Body of pancreas (tissue), 4 donors: ENCODE results near the gene KCTD21. TPM values are rescaled to one million over a fixed set of nuclear protein-coding genes. Genes with fewer than 3 reads are reported as not detected.
A peak's percentile ranks its signal among the peaks of the same experiment; 100 is the strongest.

Source experiments
- ATAC-seq: fragments of 150-250 bp; one replicate; pipeline ENCODE4 v1.9.1; 2016
- DNase-seq, 4 donors: peaks; one replicate each; pipeline ENCODE4 v3.0.0-alpha.2; 2019
- H3K27ac ChIP-seq, 4 donors: fragments of 200-600 bp; sonication (generic); 1 replicate in 3 of 4; 2 replicates in 1 of 4; pipeline versions ENCODE4 v1.5.1 to v1.6.1; 2016 to 2019; ENCODE audit warnings: mild to moderate bottlenecking in 1 of 4, mixed read lengths in 1 of 4, moderate library complexity in 1 of 4
- H3K27me3 ChIP-seq, 2 donors: fragments of 200-600 bp; sonication (generic); one replicate each; pipeline ENCODE4 v1.6.0; 2016; ENCODE audit warnings: mild to moderate bottlenecking in 1 of 2
- H3K36me3 ChIP-seq, 2 donors: fragments of 200-600 bp; sonication (generic); replicated peaks in 1 of 2; 2 replicates each; pipeline ENCODE4 v1.5.1; 2016; ENCODE audit warnings: low read depth in 2 of 2; ENCODE audit not compliant: insufficient read depth in 1 of 2
- H3K4me1 ChIP-seq: fragments of 200-600 bp; sonication (generic); one replicate; pipeline ENCODE4 v1.6.0; 2016
- H3K4me3 ChIP-seq, 2 donors: fragments of 200-600 bp; sonication (generic); 1 replicate in 1 of 2; 2 replicates in 1 of 2; pipeline ENCODE4 v1.5.1; 2016 to 2019
- H3K9me3 ChIP-seq, 3 donors: fragments of 200-600 bp; sonication (generic); 1 replicate in 2 of 3; 2 replicates in 1 of 3; pipeline ENCODE4 v1.5.1; 2016
- POLR2A ChIP-seq, 3 donors: fragments of 450-650 bp; IDR thresholded peaks; one replicate each; pipeline ENCODE4 v1.6.1; 2016; ENCODE audit warnings: antibody characterized with exemption in 3 of 3, mild to moderate bottlenecking in 2 of 3
- WGBS, 2 donors: methylation state at CpG; one replicate each; pipeline ENCODE4 v1.1.5; 2017; 5-methylcytosine and 5-hydroxymethylcytosine counted together
- intact Hi-C: fragments of 100-400 bp; cut with DNase I; formaldehyde crosslinking; loops from one replicate; pipeline ENCODE4 v1.15.1; 2023
- total RNA-seq, 2 donors: library from RNA; depleted of rRNA; stranded (reverse); fragments of >200 nt; gene quantifications; one replicate each; pipeline ENCODE4 v1.1.0, GENCODE V29; 2016
- TF ChIP-seq, protein P1 (sequence below), 7 experiments: fragments of 450-650 bp in 4 of 7; fragments of 200-600 bp in 3 of 7; sonication (generic) in 3 of 7; IDR thresholded peaks; one replicate each; pipeline ENCODE4 v1.5.1; 2016 to 2019; ENCODE audit warnings: antibody characterized with exemption in 7 of 7

Gene KCTD21
- total RNA-seq, 2 donors from 2014 or later = 4.6 to 5.4 TPM

DNA sequence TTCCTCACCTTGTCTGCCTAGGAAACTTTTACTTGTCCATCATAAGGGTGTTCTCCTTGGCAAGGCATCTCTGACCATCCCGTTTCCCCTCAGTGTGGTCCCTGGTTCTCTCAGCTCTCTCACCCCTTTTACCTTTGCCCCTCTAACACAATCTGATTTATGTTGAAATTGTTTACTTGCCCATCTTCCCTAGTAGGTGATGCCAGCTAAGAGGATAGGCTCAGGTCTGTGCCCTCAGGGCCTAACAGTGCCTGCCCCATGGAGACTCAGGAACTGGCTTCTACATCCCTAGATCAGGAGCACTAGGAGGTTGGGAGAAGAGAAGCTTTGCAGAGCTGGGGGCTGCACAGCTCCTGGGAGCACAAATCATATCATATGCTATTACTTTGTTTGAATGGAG, 27.9 kb downstream of the KCTD21 start:
- peaks cover 9% of the 10 kb centered on the region for H3K4me1 ChIP-seq

DNA sequence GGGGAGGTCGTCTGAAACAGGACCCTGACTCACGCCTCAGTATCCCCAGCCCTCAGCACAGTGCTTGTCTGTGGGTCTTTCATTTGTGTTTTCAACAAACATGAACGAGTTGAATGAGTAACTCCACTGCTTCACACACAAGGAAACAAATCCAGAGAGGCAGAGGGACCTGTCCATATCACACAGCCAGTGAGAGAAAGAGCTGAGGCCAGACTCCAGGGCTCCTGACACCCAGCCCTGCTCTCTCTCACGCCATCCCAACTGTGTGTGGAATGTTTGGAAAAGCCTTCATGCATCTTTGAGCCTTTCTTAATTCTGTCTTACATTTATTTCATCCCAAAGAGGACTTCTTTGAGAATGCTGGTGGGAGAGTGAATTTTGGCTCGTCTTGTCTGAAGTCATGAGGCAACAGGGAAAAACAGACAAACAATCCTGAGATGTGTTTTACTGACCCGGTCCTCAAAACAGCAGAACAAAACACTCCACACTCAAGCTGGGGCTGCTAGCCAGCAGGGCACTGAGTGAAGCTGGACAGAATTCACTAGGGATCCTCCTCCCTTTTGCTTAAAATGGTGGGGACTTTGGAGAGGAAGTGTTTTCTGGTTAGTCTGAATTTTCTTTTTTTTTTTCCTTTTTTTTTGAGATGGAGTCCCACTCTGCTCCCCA, 29.3 kb downstream of the KCTD21 start:
- no peak overlapping the region for H3K27ac ChIP-seq
- H3K9me3 ChIP-seq = no peaks in the 10 kb centered on the region
- intact Hi-C loops = no loop called here
- peaks cover 9% of the 10 kb centered on the region for H3K4me1 ChIP-seq
- no peak overlapping the region for H3K4me3 ChIP-seq
- TF ChIP-seq, protein P1, sequence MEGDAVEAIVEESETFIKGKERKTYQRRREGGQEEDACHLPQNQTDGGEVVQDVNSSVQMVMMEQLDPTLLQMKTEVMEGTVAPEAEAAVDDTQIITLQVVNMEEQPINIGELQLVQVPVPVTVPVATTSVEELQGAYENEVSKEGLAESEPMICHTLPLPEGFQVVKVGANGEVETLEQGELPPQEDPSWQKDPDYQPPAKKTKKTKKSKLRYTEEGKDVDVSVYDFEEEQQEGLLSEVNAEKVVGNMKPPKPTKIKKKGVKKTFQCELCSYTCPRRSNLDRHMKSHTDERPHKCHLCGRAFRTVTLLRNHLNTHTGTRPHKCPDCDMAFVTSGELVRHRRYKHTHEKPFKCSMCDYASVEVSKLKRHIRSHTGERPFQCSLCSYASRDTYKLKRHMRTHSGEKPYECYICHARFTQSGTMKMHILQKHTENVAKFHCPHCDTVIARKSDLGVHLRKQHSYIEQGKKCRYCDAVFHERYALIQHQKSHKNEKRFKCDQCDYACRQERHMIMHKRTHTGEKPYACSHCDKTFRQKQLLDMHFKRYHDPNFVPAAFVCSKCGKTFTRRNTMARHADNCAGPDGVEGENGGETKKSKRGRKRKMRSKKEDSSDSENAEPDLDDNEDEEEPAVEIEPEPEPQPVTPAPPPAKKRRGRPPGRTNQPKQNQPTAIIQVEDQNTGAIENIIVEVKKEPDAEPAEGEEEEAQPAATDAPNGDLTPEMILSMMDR (IDR thresholded peaks at IDR 0.05) = no peak
- TF ChIP-seq POLR2A (IDR thresholded peaks at IDR 0.05) = no peak
- no peak for DNase-seq
- ATAC-seq = no peak
- H3K36me3 ChIP-seq = no peaks in the 10 kb centered on the region
- no peaks in the 10 kb centered on the region for H3K27me3 ChIP-seq
- WGBS, 2 donors = 63 to 66% methylated on average over 6 of the region's 6 CpGs

More for the DNA sequence above, 27.9 kb downstream of the KCTD21 start:
- DNase-seq = no peak
- H3K27me3 ChIP-seq = no peaks in the 10 kb centered on the region
- ATAC-seq = no peak
- TF ChIP-seq, protein P1 (IDR thresholded peaks at IDR 0.05) = no peak
- TF ChIP-seq POLR2A (IDR thresholded peaks at IDR 0.05) = no peak
- no peaks in the 10 kb centered on the region for H3K36me3 ChIP-seq
- WGBS, 2 donors = 81 to 100% methylated on average over 1 of the region's 1 CpG
- no peaks in the 10 kb centered on the region for H3K9me3 ChIP-seq
- intact Hi-C loops = no loop called here
- no peak overlapping the region for H3K27ac ChIP-seq
- H3K4me3 ChIP-seq = no peak overlapping the region

DNA sequence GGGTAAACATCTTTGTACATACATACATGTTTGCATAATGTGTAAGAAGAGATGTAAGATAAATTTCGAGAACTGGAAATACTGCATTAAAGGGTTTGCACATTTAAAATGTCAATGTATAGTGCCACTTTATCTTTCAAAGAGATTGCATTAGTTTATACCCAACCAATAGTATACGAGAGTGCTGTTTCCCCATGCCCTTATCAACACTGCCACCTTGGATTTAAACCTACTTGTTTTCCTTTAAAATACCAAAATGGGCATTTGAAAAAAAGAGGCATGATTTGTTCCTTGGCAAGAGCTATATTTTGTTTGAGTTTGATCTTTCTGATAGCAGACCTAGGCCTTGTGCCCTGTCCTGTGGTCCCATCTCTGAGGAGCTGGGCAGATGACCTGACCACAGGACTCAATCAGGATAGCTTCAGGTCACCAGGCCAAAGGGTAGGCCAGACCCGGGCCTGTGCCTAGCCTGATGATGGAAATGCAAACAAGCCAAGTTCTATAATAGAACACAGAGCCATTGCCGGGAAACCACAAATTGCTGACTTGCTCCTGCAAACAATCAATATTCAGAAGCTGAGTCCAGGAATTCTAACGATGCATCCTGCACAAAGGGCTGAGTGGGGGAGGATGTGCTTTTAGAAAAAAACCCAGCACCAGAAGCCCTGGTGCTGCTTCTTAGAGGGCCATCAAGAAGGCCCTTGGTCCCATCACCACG, 32.1 kb downstream of the KCTD21 start:
- peak overlapping the region in 2 of 4 donors; percentile 24 to 27 for H3K27ac ChIP-seq
- intact Hi-C loops = no loop called here
- 35 to 43% methylated on average over 5 to 6 of the region's 6 CpGs for WGBS, 2 donors
- no peaks in the 10 kb centered on the region for H3K36me3 ChIP-seq
- no peak for TF ChIP-seq POLR2A (IDR thresholded peaks at IDR 0.05)
- TF ChIP-seq, protein P1 (IDR thresholded peaks at IDR 0.05) = no peak
- peak in 2 of 4 donors; percentile 10 to 28 for DNase-seq
- no peaks in the 10 kb centered on the region for H3K27me3 ChIP-seq
- no peaks in the 10 kb centered on the region for H3K9me3 ChIP-seq
- H3K4me1 ChIP-seq = peaks cover 9% of the 10 kb centered on the region
- no peak overlapping the region for H3K4me3 ChIP-seq
- peak; percentile 53 for ATAC-seq

DNA sequence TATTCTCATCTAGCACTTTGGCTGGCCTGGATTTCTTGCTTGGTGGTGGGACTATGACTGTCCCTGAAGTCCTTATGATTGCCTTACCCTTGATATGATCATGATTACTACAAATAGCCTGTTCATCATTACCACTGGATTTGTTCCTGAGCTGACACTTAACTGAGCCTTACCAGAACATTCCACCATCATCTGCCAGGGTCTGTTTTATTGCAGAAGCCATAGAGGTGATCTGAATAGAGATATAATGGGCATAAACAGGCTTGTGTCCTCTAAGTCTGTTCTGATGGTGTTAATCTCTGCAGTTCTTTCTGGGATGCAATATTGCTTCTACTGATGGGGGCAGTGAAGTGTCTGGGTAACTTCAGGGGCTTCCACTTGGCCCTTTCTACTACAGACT, 36.6 kb downstream of the KCTD21 start:
- DNase-seq (no peak), ATAC-seq (no peak)
- Histone ChIP-seq H3K4me1 (peaks cover 8% of the 10 kb centered on the region), H3K4me3 (no peak overlapping the region), H3K27ac (no peak overlapping the region), H3K27me3 (no peaks in the 10 kb centered on the region), H3K36me3 (no peaks in the 10 kb centered on the region), H3K9me3 (no peaks in the 10 kb centered on the region)
- intact Hi-C loops = no loop called here
- no peak for TF ChIP-seq POLR2A (IDR thresholded peaks at IDR 0.05)
- TF ChIP-seq, protein P1 (IDR thresholded peaks at IDR 0.05) = no peak
